Ishikawa (cell line): ENCODE results near the gene DMRT3.

Experiments used
- CEBPB ChIP-seq: IDR thresholded peaks from 2 replicates; pipeline ENCODE4 v1.6.1; 2012
- CREB1 ChIP-seq: IDR thresholded peaks from 2 replicates; pipeline ENCODE4 v1.6.1; 2012; ENCODE audit warnings: low read depth
- EGR1 ChIP-seq: IDR thresholded peaks from 2 replicates; pipeline ENCODE4 v1.6.1; 2012
- EP300 ChIP-seq: IDR thresholded peaks from 2 replicates; pipeline ENCODE4 v1.6.1; 2012; ENCODE audit warnings: borderline replicate concordance
- FOXM1 ChIP-seq: IDR thresholded peaks from 2 replicates; pipeline ENCODE4 v1.6.1; 2012; ENCODE audit warnings: low read depth, borderline replicate concordance
- MAX ChIP-seq: IDR thresholded peaks from 2 replicates; pipeline ENCODE4 v1.6.1; 2012
- NFIC ChIP-seq: IDR thresholded peaks from 2 replicates; pipeline ENCODE4 v1.6.1; 2012
- RAD21 ChIP-seq: IDR thresholded peaks from 2 replicates; pipeline ENCODE4 v1.6.1; 2012; ENCODE audit warnings: low read depth
- TAF1 ChIP-seq: IDR thresholded peaks from 2 replicates; pipeline ENCODE4 v1.6.1; 2012; ENCODE audit warnings: low read depth, mild to moderate bottlenecking
- TCF12 ChIP-seq: IDR thresholded peaks from 2 replicates; pipeline ENCODE4 v1.6.1; 2012; ENCODE audit warnings: low read depth
- TEAD4 ChIP-seq: IDR thresholded peaks from 2 replicates; pipeline ENCODE4 v1.6.1; 2012
- YY1 ChIP-seq: IDR thresholded peaks from 2 replicates; pipeline ENCODE4 v1.6.1; 2012; ENCODE audit warnings: low read depth
- ZBTB7A ChIP-seq: IDR thresholded peaks from 2 replicates; pipeline ENCODE4 v1.6.1; 2012; ENCODE audit warnings: low read depth
- TF ChIP-seq, protein P1 (sequence below): IDR thresholded peaks from 2 replicates; pipeline ENCODE4 v1.6.1; 2012
- TF ChIP-seq, protein P2 (sequence below): IDR thresholded peaks from 2 replicates; pipeline ENCODE4 v1.6.1; 2012; ENCODE audit warnings: low read depth, mild to moderate bottlenecking

The DMRT3 gene

GRCh38 chr9:959105-959504 lies 17.4 kb upstream of the DMRT3 start:
- no peak for TF ChIP-seq NFIC
- no peak for TF ChIP-seq YY1
- TF ChIP-seq EGR1: no peak
- TF ChIP-seq, protein P1, sequence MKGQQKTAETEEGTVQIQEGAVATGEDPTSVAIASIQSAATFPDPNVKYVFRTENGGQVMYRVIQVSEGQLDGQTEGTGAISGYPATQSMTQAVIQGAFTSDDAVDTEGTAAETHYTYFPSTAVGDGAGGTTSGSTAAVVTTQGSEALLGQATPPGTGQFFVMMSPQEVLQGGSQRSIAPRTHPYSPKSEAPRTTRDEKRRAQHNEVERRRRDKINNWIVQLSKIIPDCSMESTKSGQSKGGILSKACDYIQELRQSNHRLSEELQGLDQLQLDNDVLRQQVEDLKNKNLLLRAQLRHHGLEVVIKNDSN: no peak
- TF ChIP-seq TAF1: no peak
- no peak for TF ChIP-seq TEAD4
- TF ChIP-seq RAD21: no peak
- TF ChIP-seq CEBPB: no peak
- TF ChIP-seq, protein P2, sequence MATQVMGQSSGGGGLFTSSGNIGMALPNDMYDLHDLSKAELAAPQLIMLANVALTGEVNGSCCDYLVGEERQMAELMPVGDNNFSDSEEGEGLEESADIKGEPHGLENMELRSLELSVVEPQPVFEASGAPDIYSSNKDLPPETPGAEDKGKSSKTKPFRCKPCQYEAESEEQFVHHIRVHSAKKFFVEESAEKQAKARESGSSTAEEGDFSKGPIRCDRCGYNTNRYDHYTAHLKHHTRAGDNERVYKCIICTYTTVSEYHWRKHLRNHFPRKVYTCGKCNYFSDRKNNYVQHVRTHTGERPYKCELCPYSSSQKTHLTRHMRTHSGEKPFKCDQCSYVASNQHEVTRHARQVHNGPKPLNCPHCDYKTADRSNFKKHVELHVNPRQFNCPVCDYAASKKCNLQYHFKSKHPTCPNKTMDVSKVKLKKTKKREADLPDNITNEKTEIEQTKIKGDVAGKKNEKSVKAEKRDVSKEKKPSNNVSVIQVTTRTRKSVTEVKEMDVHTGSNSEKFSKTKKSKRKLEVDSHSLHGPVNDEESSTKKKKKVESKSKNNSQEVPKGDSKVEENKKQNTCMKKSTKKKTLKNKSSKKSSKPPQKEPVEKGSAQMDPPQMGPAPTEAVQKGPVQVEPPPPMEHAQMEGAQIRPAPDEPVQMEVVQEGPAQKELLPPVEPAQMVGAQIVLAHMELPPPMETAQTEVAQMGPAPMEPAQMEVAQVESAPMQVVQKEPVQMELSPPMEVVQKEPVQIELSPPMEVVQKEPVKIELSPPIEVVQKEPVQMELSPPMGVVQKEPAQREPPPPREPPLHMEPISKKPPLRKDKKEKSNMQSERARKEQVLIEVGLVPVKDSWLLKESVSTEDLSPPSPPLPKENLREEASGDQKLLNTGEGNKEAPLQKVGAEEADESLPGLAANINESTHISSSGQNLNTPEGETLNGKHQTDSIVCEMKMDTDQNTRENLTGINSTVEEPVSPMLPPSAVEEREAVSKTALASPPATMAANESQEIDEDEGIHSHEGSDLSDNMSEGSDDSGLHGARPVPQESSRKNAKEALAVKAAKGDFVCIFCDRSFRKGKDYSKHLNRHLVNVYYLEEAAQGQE: no peak
- no peak for TF ChIP-seq TCF12
- no peak for TF ChIP-seq CREB1
- no peak for TF ChIP-seq MAX
- no peak for TF ChIP-seq EP300
- TF ChIP-seq ZBTB7A: no peak
- no peak for TF ChIP-seq FOXM1

GRCh38 chr9:959914-960313 lies 16.5 kb upstream of the DMRT3 start:
- TF ChIP-seq YY1: no peak
- TF ChIP-seq FOXM1: no peak
- TF ChIP-seq, protein P2: no peak
- TF ChIP-seq TCF12: no peak

- TF ChIP-seq ZBTB7A (no peak), CREB1 (no peak)
Observed at GRCh38 chr9:962023-962422, 14.4 kb upstream of the DMRT3 start.

DNA sequence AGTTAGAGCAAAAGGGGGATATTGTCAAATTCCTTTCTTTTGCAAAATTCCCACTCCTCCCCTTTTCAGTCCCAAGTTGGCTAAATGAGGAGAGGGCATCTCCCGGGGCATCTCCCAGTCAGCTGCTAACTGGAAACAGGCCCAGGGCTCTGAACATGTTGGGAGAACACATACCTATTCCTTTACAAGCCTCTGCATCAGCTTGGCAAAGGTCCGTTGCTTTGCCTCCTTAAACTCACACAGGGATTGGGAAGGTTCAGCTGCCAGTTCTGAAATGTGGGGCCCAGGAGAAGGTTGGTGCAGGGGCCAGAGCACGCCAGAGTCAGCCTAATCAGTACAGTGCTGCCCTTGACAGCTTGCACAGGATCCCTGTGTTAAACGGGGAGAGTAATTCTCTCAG lies 11.0 kb upstream of the DMRT3 start:
- TF ChIP-seq TCF12 (no peak), CEBPB (no peak), FOXM1 (no peak), MAX (no peak), TEAD4 (no peak), YY1 (no peak), TAF1 (no peak)

DNA sequence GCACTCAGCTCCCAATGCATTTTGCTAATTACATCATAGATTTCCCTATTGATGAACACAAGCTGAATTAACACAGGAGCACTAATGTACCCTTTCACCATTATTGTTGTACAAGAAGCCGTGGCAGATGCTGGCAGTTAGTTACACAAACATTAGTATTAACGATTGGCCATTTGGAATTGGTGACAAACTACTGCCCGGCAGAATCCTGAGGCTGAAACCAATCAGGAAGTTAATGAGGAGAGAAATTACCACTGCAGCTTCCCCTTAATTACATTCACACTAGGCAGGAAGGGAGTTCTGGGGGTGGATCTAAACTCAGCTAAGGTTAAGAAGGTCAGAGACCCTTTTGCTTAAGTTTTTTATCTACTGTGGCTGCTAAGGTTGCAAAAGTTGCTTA lies 9.6 kb upstream of the DMRT3 start:
- TF ChIP-seq CREB1 (no peak), EP300 (no peak), ZBTB7A (no peak), TCF12 (no peak), YY1 (no peak), NFIC (no peak), RAD21 (no peak), FOXM1 (no peak), TAF1 (no peak), EGR1 (no peak), MAX (no peak), CEBPB (no peak), TEAD4 (no peak)
- TF ChIP-seq, protein P1: no peak
- TF ChIP-seq, protein P2: no peak
